Lower leg skin (tissue), 4 donors: Measurements from ENCODE around the gene FOXK1. TPM values are rescaled to one million over a fixed set of nuclear protein-coding genes. Genes with fewer than 3 reads are reported as not detected.

Experiments
- DNase-seq, 2 donors: peaks; one replicate each; pipeline ENCODE4 v3.0.0-alpha.2; 2019; ENCODE audit warnings: low spot score in 2 of 2
- H3K4me3 ChIP-seq: fragments of 200-600 bp; sonication (generic); 2 replicates; pipeline ENCODE4 v1.5.1; 2017; ENCODE audit warnings: mild to moderate bottlenecking, low read depth; ENCODE audit not compliant: poor library complexity, severe bottlenecking
- CTCF ChIP-seq, 3 donors: fragments of 450-650 bp; IDR thresholded peaks; one replicate each; pipeline ENCODE4 v1.5.1; 2016; ENCODE audit warnings: antibody characterized with exemption in 3 of 3, mild to moderate bottlenecking in 3 of 3, moderate library complexity in 2 of 3
- POLR2A ChIP-seq, 2 donors: fragments of 450-650 bp; IDR thresholded peaks; one replicate each; pipeline ENCODE4 v1.6.1; 2016 to 2017; ENCODE audit warnings: antibody characterized with exemption in 2 of 2, mild to moderate bottlenecking in 1 of 2, moderate library complexity in 1 of 2
- WGBS, 2 donors: methylation state at CpG; one replicate each; pipeline ENCODE4 v1.1.5; 2018; 5-methylcytosine and 5-hydroxymethylcytosine counted together
- intact Hi-C: fragments of 100-400 bp; cut with DNase I; formaldehyde crosslinking; loops from one replicate; pipeline ENCODE4 v1.15.0; 2023; ENCODE audit warnings: low total_unique reads
- total RNA-seq, 4 donors: library from RNA; depleted of rRNA; stranded (reverse); fragments of >200 nt; gene quantifications; one replicate each; pipeline ENCODE4 v1.1.0, GENCODE V29; 2016

Gene FOXK1
- total RNA-seq, 4 donors from 2014 or later, result 22.0 to 41.3 (median 30.3) TPM

GRCh38 chr7:4745971-4746919 is 64.2 kb downstream of the FOXK1 start:
- intact Hi-C loops, result no loop called here
- 42 to 45% methylated on average over 12 of the region's 12 CpGs for WGBS, 2 donors
- no peak for DNase-seq
- TF ChIP-seq POLR2A (IDR thresholded peaks at IDR 0.05), result no peak
- TF ChIP-seq CTCF (IDR thresholded peaks at IDR 0.05), result no peak
- no peak overlapping the region for H3K4me3 ChIP-seq

GRCh38 chr7:4747013-4747412 is 64.9 kb downstream of the FOXK1 start:
- intact Hi-C loops, result no loop called here
- 79 to 86% methylated on average over 22 of the region's 22 CpGs for WGBS, 2 donors
- no peak overlapping the region for H3K4me3 ChIP-seq
- no peak for TF ChIP-seq POLR2A (IDR thresholded peaks at IDR 0.05)
- TF ChIP-seq CTCF (IDR thresholded peaks at IDR 0.05), result no peak
- DNase-seq, result no peak

- 85 to 86% methylated on average over 11 of the region's 11 CpGs for WGBS, 2 donors
- H3K4me3 ChIP-seq, result no peak overlapping the region
- intact Hi-C loops, result no loop called here
- no peak for DNase-seq
- TF ChIP-seq CTCF (IDR thresholded peaks at IDR 0.05), result no peak
- no peak for TF ChIP-seq POLR2A (IDR thresholded peaks at IDR 0.05)
Observed at GRCh38 chr7:4747746-4748145, 65.7 kb downstream of the FOXK1 start.

GRCh38 chr7:4748231-4748681 is 66.2 kb downstream of the FOXK1 start:
- WGBS, 2 donors, result 77 to 78% methylated on average over 10 of the region's 10 CpGs
- no peak overlapping the region for H3K4me3 ChIP-seq
- TF ChIP-seq CTCF (IDR thresholded peaks at IDR 0.05) (no peak), POLR2A (IDR thresholded peaks at IDR 0.05) (no peak)
- no peak for DNase-seq
- intact Hi-C loops, result no loop called here

- WGBS, 2 donors, result 87 to 92% methylated on average over 10 to 14 of the region's 14 CpGs
- DNase-seq, result no peak
- H3K4me3 ChIP-seq, result no peak overlapping the region
- TF ChIP-seq POLR2A (IDR thresholded peaks at IDR 0.05), result no peak
- TF ChIP-seq CTCF (IDR thresholded peaks at IDR 0.05), result no peak
- intact Hi-C loops, result no loop called here
Observed at GRCh38 chr7:4749363-4749762, 67.3 kb downstream of the FOXK1 start.
